HG03103 (cell line): ENCODE results near the gene ATF7.
"Not testable (repeated sequence)": the region's sequence is repeated elsewhere in the genome, so short reads cannot be mapped to it uniquely, and the experiment has no call there.

Experiments
- ATAC-seq: cut with Tn5 transposase; IDR thresholded peaks from one replicate; pipeline ENCODE4 v1.9.1; 2021; ENCODE audit warnings: low read depth; ENCODE audit not compliant: unreplicated experiment

ATF7 gene

GRCh38 chr12:53631721-53632120 is 5.5 kb upstream of the ATF7 start:
- ATAC-seq, result no peak

DNA sequence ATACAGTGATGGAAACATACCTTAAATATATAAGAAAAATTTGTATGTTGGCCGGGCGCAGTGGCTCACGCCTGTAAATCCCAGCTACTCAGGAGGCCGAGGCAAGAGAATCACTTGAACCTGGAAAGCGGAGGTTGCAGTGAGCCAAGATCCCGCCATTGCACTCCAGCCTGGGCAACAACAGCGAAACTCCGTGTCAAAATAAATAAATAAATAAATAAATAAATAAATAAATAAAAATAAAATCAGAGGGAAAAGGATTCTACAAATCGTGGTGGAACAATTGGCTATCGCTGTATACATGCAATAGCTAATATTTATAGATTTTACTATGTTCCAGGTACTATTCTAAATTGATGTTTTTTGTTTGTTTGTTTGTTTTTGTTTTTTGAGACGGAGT is 1.7 kb upstream of the ATF7 start:
- ATAC-seq, result no peak

DNA sequence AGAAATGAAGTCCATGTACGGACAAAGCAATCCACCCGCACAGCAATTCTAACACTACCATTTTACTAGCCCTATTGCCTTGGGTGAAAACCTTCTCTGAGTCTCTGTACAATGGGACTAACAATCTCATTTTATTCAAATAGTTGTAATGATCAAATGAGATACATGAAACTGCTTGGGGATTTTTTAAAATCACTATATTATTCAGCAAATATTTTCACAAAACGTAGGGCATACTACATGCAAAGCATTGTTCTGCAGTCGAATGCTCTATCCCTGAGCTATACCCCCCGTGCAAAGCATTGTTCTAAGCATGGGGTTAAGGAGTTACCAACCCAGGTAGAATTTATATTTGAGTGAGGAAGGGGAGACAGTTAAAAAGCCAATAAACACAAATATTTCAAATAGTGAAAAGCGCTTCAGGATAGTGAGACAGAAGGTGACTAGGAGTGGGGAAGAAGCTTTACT is 554 bp upstream of the ATF7 start:
- no peak for ATAC-seq

- ATAC-seq, result no peak
Observed at GRCh38 chr12:53625373-53625945, 723 bp downstream of the ATF7 start.

DNA sequence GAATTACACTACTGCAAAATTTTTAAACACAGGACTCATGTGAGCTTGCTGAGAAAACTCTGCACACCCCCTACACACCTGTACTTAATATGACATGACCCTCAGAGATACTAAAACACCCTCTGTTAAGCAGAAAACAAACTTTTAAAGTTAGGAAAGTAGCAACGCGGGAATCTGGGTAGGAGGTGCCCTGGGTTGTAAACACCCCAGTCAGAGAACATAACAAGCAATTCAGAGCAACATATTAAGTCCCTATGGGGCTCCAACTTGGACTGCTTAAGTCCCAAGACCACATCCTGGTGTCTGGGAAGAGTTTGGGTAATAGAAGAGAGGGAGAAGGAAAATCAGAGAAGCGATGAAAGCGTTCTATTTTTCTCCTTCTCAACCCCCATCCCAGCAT is 1.2 kb downstream of the ATF7 start:
- no peak for ATAC-seq

- no peak for ATAC-seq
Observed at GRCh38 chr12:53624458-53624857, 1.7 kb downstream of the ATF7 start.

GRCh38 chr12:53623548-53624385 is 2.4 kb downstream of the ATF7 start:
- no peak for ATAC-seq

DNA sequence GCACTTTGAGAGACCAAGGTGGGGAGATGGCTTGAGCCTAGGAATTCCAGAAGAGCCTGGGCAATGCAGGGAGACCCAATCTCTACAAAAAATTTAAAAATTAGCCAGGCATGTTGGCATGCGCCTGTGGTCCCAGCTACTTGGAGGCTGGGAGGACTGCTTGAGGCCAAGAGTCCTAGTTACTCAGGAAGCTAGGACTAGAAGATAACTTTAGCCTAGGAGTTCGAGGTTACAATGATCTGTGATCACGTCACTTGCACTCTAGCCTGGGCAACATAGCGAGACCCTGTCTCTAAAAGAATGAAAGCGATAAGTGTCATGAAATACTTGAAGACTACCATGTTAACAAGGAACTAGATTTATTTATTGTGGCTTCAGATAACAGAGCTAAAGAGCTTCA is 3.5 kb downstream of the ATF7 start:
- no peak for ATAC-seq

DNA sequence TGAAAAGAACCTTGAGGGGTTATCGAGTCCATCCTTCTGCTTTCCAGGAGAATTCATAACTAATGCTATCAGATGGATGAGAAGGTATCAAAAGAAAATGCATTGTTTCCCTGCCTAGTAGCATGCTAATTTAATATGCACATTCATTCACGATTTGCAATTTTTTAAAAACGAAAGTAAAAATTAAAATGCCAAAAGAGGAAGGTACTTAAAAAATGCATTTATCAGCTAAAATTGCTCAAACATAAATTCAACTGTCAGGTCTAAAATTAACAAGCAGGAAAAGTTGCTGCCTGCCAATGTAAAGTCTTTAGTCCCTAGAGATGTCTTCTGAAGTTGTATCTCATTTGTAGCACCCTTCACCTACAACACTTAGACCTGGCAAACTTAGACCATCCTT is 7.9 kb downstream of the ATF7 start:
- no peak for ATAC-seq

DNA sequence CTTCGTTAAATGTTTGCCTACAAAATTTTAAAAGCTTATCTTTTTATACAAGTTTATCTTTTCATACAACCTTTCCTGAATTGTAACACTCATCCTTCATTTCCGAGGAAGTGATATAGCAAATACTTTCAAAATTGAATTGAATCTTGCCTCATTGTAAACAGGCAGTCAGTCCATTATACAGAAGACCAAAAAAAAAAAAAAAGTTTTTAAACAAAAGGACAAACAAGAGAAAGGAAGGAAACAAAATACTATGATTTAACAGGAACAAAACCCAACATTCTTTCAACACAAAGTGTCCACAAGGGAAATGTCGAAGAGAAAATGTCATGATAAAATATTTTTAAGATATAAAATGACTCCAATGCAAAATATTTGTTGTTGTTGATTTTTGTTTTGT is 8.5 kb downstream of the ATF7 start:
- ATAC-seq, result no peak

DNA sequence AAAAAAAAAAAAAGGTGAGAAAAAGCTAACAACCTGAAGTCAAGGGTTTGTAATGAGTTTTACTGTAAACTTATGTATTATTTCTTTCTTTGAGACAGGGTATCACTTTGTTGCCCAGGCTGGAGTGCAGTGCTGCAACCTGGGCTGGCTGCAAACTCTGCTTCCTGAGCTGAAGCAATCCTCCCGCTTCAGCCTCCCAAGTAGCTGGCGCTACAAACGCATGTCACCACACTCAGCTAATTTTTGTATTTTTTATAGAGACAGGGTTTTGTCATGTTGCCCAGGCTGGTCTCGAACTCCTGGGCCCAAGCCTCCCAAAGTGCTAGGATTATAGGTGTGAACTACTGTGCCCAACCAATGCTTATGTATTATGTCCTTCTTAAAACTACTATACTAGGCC is 9.2 kb downstream of the ATF7 start:
- ATAC-seq, result no peak

GRCh38 chr12:53613821-53614220 is 12.4 kb downstream of the ATF7 start:
- ATAC-seq, result no peak

DNA sequence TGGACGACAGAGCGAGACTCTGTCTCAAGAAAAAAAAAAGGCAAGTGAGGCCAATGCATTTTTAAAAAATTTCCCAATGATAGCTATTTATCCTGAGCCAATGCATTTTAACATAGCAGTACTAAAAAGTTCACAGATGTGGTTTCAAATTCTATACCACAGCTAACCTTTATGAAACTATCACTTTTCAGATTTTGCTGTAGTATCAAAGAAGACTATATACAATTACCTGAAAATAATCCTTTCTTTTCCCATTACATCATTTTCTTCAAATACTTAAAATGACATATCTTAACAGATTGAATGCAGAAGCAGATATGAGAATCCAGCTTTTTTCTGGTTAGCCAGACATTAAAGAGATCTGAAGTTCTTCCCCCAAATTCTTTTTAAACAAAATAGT is 13.2 kb downstream of the ATF7 start:
- no peak for ATAC-seq

DNA sequence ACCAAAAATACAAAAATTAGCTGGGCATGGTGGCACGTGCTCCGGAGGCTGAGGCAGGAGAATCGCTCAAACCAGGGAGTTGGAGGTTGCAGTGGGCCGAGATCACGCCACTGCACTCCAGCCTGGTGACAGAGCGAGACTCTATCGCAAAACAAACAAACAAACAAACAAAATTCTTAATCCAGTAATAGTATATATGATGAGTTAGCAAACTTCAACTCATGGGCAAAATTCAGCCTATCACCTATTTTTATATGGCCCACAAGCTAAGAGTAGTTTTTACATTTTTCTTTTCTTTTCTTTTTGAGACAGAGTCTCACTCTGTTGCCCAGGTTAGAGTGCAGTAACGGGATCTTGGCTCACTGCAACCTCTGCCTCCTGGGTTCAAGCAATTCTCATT is 14.9 kb downstream of the ATF7 start:
- ATAC-seq, result no peak

- not testable (repeated sequence) for ATAC-seq
Observed at GRCh38 chr12:53606688-53607087, 19.5 kb downstream of the ATF7 start.

GRCh38 chr12:53604581-53604980 is 21.6 kb downstream of the ATF7 start:
- ATAC-seq, result no peak

DNA sequence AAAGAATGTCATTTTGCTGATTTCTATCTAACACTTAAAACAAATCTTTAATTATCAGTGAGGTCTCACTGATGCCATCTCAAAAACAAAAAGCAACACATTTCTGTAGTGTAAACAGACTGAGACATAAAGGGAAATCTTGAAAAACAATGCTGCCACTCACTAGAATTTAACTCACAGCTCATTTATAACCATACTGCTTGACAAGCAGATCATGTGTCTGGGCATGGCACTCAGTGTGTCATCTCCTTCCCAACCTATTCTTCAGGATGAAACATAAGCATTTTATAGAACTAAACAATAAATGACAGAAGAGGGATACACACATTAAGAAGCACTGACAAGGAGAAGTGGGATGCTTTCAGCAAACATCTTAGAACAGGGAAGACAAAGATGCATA is 22.4 kb downstream of the ATF7 start:
- no peak for ATAC-seq

GRCh38 chr12:53603196-53603595 is 23.0 kb downstream of the ATF7 start:
- ATAC-seq, result no peak

DNA sequence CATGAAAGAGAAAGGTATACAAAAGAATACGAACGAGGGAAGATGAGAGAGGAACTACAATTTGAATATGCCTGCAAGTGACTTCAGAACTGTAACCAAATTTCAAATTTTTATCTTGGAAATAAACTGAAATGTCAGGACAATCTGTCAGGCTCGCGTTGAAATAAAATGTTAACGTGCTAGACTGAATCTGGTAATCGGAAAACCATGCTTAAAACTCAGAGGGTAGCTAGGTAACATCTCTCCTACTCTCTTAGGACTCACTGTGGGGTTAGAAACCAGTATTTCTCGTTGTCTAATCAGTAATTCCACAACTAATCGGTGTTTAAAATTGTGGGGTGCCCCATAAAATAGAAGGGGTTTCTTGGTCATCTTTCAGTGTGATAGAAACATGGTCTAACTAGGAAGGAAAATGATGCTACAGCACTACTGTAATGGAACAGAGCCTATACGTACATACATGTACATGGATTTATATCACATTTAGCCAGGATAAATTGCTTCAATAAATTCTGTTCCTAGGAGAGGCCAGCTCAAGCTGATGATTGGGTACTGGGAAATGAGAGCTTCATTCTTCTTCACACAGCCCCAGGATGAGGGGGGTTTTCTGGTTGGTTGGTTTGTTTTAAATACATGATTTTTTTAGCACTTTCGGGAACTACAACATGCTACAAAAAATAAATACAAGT is 23.9 kb downstream of the ATF7 start:
- no peak for ATAC-seq

- ATAC-seq, result no peak
Observed at GRCh38 chr12:53601296-53601847, 24.8 kb downstream of the ATF7 start.

DNA sequence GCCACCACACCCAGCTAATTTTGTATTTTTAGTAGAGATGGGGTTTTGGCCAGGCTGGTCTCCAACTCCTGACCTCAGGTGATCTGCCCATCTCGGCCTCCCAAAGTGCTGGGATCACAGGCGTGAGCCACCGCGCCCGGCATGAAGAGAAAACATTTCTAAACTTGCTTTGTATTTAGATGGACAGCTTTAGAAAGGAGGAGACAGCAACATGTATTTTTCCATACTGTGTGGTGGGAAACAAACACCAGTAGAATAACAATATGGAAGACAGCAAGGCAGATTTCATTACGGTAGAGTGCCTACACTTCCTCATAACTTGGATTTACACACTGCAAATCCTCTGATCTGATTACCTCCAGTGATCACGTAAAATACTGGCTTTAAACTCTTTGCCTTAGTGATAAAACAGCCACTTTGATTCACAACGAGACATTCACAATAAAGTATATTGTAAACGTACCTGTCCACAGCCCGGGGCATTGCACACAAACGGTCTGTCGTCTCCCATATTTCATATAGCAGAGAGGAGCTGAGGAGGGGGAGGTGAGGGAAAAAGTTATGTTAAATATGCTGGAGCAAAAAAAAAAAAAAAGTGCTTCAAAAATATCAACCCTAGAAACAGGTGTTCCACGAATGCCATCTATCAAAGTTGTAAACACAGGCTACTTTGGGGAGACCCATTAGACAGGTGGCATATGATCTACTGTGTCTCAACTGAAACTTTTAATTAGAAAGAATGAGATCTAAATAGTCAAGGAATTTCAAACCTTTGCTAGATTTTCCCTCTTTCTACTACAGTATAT is 25.5 kb downstream of the ATF7 start:
- no peak for ATAC-seq
